Upper lobe of left lung (tissue), 4 donors: ENCODE results near the gene TBC1D9B.

Source experiments
- POLR2AphosphoS5 ChIP-seq, 2 donors: sonication (generic); formaldehyde crosslinking; IDR thresholded peaks; one replicate each; pipeline ENCODE4 v1.5.1; 2017; ENCODE audit warnings: antibody characterized with exemption in 2 of 2
- TF ChIP-seq, protein P1 (sequence below), 6 experiments: fragments of 450-650 bp in 4 of 6; fragments of 200-600 bp in 2 of 6; sonication (generic) in 2 of 6; IDR thresholded peaks; one replicate each; pipeline ENCODE4 v1.5.1; 2016 to 2019; ENCODE audit warnings: antibody characterized with exemption in 6 of 6

DNA sequence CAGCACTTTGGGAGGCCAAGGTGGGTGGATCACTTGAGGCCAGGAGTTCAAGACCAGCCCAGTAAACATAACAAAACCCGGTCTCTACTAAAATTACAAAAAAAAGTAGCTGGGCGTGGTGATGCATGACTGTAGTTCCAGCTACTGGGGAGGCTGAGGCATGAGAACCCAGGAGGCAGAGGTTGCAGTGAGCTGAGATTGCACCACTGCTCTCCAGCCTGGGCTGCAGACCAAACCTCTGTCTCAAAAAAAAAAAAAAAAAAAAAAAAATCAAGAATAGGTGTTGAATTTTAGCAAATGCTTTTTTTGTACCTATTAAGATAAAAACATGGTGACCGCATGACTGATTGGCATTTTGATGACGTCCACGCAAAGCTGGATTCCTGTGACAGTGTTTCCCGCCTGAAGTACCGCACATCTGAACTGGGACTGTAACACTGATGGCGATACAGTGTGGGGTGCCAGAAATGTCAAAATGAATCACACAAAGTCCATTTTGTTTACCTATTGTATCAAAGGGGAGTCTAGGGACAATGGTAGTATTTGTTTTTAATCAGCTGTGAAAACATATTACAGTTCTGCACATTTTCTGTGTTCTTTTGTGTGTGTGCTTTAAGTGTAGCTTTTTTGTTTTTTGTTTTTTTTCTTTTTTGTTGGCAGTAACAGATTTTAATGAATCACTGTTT is 23.2 kb upstream of the TBC1D9B start:
- TF ChIP-seq, protein P1, sequence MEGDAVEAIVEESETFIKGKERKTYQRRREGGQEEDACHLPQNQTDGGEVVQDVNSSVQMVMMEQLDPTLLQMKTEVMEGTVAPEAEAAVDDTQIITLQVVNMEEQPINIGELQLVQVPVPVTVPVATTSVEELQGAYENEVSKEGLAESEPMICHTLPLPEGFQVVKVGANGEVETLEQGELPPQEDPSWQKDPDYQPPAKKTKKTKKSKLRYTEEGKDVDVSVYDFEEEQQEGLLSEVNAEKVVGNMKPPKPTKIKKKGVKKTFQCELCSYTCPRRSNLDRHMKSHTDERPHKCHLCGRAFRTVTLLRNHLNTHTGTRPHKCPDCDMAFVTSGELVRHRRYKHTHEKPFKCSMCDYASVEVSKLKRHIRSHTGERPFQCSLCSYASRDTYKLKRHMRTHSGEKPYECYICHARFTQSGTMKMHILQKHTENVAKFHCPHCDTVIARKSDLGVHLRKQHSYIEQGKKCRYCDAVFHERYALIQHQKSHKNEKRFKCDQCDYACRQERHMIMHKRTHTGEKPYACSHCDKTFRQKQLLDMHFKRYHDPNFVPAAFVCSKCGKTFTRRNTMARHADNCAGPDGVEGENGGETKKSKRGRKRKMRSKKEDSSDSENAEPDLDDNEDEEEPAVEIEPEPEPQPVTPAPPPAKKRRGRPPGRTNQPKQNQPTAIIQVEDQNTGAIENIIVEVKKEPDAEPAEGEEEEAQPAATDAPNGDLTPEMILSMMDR (IDR thresholded peaks at IDR 0.05): no peak
- no peak for TF ChIP-seq POLR2AphosphoS5 (IDR thresholded peaks at IDR 0.05)
